SK-N-MC (cell line): ENCODE data around the gene PRICKLE1.

Experiments used
- EZH2 ChIP-seq: fragments of 200-600 bp; sonication (generic); IDR thresholded peaks from one replicate; pipeline ENCODE4 v1.6.1; 2017; ENCODE audit warnings: antibody characterized with exemption
- FOXP2 ChIP-seq: optimal IDR thresholded peaks from 2 replicates; pipeline ENCODE3; 2011; ENCODE audit warnings: mild to moderate bottlenecking, moderate library complexity; ENCODE audit not compliant: insufficient read depth; ENCODE audit errors: extremely low read length, control extremely low read depth
- POLR2AphosphoS5 ChIP-seq: IDR thresholded peaks from 2 replicates; pipeline ENCODE4 v1.6.1; 2012; ENCODE audit warnings: mild to moderate bottlenecking, low read depth, low read length, borderline replicate concordance

- TF ChIP-seq EZH2, result no peak
- TF ChIP-seq POLR2AphosphoS5, result no peak
- TF ChIP-seq FOXP2, result no peak
Measured at GRCh38 chr12:42516573-42516972, 73.0 kb downstream of the PRICKLE1 start.
